Lower leg skin (tissue), 4 donors: ENCODE results near the gene CFAP92. TPM values are rescaled to one million over a fixed set of nuclear protein-coding genes. Genes with fewer than 3 reads are reported as not detected.

Experiments used
- DNase-seq, 2 donors: peaks; one replicate each; pipeline ENCODE4 v3.0.0-alpha.2; 2019; ENCODE audit warnings: low spot score in 2 of 2
- H3K4me3 ChIP-seq: fragments of 200-600 bp; sonication (generic); 2 replicates; pipeline ENCODE4 v1.5.1; 2017; ENCODE audit warnings: mild to moderate bottlenecking, low read depth; ENCODE audit not compliant: poor library complexity, severe bottlenecking
- CTCF ChIP-seq, 3 donors: fragments of 450-650 bp; IDR thresholded peaks; one replicate each; pipeline ENCODE4 v1.5.1; 2016; ENCODE audit warnings: antibody characterized with exemption in 3 of 3, mild to moderate bottlenecking in 3 of 3, moderate library complexity in 2 of 3
- POLR2A ChIP-seq, 2 donors: fragments of 450-650 bp; IDR thresholded peaks; one replicate each; pipeline ENCODE4 v1.6.1; 2016 to 2017; ENCODE audit warnings: antibody characterized with exemption in 2 of 2, mild to moderate bottlenecking in 1 of 2, moderate library complexity in 1 of 2
- WGBS, 2 donors: methylation state at CpG; one replicate each; pipeline ENCODE4 v1.1.5; 2018; 5-methylcytosine and 5-hydroxymethylcytosine counted together
- intact Hi-C: fragments of 100-400 bp; cut with DNase I; formaldehyde crosslinking; loops from one replicate; pipeline ENCODE4 v1.15.0; 2023; ENCODE audit warnings: low total_unique reads
- total RNA-seq, 4 donors: library from RNA; depleted of rRNA; stranded (reverse); fragments of >200 nt; gene quantifications; one replicate each; pipeline ENCODE4 v1.1.0, GENCODE V29; 2016

The CFAP92 gene
- total RNA-seq, 4 donors from 2014 or later, result 0.19 to 0.59 (median 0.25) TPM

DNA sequence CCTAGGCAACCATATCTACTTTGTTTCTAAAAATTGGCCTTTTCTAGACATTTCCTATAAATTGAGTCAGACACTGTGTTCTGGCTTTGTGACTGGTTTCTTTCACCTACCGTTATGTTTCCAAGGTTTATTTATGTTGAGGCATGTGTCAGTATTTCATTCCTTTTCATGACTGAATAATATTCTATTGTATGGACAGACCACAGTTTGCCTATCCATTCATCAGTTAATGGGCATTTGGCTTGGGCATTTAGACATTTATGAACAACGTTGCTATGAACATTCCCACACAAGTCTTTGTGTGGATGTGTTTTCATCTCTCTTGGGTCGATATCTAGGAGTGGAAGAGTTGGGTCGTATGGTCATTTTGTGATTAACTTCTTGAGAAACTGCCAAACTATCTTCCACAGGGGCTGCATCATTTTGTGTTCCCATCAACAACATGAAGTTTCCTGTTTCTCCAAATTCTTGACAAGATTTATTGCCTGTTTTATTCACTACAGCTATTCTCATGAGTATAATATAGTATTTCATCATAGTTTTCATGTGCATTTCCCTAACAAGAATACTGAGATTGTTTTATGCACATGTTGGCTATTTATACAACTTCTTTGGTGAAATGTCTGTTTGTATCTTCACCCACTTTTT is 3.7 kb upstream of the CFAP92 start:
- no peak for DNase-seq
- intact Hi-C loops, result no loop called here
- WGBS, 2 donors, result 69 to 81% methylated on average over 4 of the region's 4 CpGs
- no peak for TF ChIP-seq POLR2A (IDR thresholded peaks at IDR 0.05)
- no peak for TF ChIP-seq CTCF (IDR thresholded peaks at IDR 0.05)
- H3K4me3 ChIP-seq, result no peak overlapping the region

GRCh38 chr3:128996726-128997125 is 2.9 kb upstream of the CFAP92 start:
- DNase-seq, result no peak
- no peak overlapping the region for H3K4me3 ChIP-seq
- WGBS, 2 donors, result 91 to 95% methylated on average over 5 of the region's 5 CpGs
- intact Hi-C loops, result no loop called here
- no peak for TF ChIP-seq CTCF (IDR thresholded peaks at IDR 0.05)
- TF ChIP-seq POLR2A (IDR thresholded peaks at IDR 0.05), result no peak

- intact Hi-C loops, result no loop called here
- DNase-seq, result no peak
- 90 to 96% methylated on average over 1 of the region's 1 CpG for WGBS, 2 donors
- H3K4me3 ChIP-seq, result no peak overlapping the region
- TF ChIP-seq CTCF (IDR thresholded peaks at IDR 0.05) (no peak), POLR2A (IDR thresholded peaks at IDR 0.05) (no peak)
Measured at GRCh38 chr3:128996200-128996599, 2.3 kb upstream of the CFAP92 start.

GRCh38 chr3:128995737-128996136 is 1.9 kb upstream of the CFAP92 start:
- WGBS, 2 donors, result 88 to 100% methylated on average over 1 of the region's 1 CpG
- DNase-seq, result no peak
- TF ChIP-seq POLR2A (IDR thresholded peaks at IDR 0.05), result no peak
- TF ChIP-seq CTCF (IDR thresholded peaks at IDR 0.05), result no peak
- no peak overlapping the region for H3K4me3 ChIP-seq
- intact Hi-C loops, result no loop called here

DNA sequence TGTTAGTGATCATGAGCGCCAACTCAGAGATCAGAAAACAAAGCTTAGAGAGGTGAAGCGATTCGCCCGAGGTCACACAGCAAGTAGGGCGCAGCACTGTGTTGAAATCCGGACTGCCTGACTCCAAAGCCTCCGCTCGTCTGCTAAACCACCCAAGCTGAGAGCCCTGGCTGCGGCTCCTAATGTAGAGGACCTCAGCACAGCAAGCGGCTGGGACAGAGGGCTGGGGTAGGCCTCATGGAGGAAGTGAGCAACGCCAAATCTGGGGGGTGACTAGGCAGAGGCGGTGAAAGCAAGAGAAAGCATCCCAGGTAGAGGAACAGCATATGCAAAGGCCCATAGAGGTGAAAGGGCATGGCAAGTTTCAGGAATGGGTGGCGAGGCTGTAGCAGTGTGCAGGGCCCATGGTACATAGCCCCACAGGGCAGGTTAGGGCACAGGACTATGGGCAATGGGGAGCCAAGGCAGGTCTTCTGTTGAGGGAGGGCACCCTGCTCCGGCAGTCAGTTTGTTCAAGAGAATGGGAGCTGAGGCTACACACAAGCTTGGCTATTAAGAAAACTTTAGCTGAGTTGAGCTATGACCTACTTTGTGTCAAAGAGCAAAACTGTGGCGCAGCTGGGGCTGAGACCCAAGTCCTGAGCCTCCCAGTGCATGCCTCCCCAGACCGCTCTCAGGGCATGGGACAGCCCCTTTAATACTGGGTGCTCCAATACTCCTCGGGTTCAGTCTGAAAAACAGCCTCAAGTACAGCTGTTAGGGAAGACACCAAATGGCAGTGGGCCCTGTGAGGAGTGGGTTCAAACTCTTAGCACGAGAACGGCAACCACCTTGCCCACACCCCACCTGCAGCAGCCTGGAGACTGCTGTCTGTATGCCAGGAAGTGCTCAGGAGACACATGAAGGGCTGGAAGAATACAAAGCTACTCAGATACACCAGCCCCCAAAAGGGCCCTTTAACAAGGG is 988 bp upstream of the CFAP92 start:
- intact Hi-C loops, result no loop called here
- 79 to 83% methylated on average over 19 of the region's 19 CpGs for WGBS, 2 donors
- TF ChIP-seq POLR2A (IDR thresholded peaks at IDR 0.05) (no peak), CTCF (IDR thresholded peaks at IDR 0.05) (no peak)
- H3K4me3 ChIP-seq, result no peak overlapping the region
- no peak for DNase-seq
